Measurements from ENCODE around the gene BCAS2. TPM values are rescaled to one million over a fixed set of nuclear protein-coding genes. Genes with fewer than 3 reads are reported as not detected.

Gene BCAS2
- total RNA-seq, 1 donor, result 42.3 TPM

- DNase-seq (ENCODE audit: low read depth), result no peak
- no peak overlapping the region for H3K4me3 ChIP-seq (ENCODE audit: low read depth, low read length)
- TF ChIP-seq, protein P1, sequence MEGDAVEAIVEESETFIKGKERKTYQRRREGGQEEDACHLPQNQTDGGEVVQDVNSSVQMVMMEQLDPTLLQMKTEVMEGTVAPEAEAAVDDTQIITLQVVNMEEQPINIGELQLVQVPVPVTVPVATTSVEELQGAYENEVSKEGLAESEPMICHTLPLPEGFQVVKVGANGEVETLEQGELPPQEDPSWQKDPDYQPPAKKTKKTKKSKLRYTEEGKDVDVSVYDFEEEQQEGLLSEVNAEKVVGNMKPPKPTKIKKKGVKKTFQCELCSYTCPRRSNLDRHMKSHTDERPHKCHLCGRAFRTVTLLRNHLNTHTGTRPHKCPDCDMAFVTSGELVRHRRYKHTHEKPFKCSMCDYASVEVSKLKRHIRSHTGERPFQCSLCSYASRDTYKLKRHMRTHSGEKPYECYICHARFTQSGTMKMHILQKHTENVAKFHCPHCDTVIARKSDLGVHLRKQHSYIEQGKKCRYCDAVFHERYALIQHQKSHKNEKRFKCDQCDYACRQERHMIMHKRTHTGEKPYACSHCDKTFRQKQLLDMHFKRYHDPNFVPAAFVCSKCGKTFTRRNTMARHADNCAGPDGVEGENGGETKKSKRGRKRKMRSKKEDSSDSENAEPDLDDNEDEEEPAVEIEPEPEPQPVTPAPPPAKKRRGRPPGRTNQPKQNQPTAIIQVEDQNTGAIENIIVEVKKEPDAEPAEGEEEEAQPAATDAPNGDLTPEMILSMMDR (IDR thresholded peaks at IDR 0.05; ENCODE audit: insufficient read depth, low read depth, low read length), result no peak
Measured at GRCh38 chr1:114535401-114535800, 46.0 kb downstream of the BCAS2 start.

GRCh38 chr1:114531094-114531493, 50.3 kb downstream of the BCAS2 start:
- TF ChIP-seq, protein P1 (IDR thresholded peaks at IDR 0.05; ENCODE audit: insufficient read depth, low read depth, low read length), result no peak
- no peak overlapping the region for H3K4me3 ChIP-seq (ENCODE audit: low read depth, low read length)
- no peak for DNase-seq (ENCODE audit: low read depth)

DNA sequence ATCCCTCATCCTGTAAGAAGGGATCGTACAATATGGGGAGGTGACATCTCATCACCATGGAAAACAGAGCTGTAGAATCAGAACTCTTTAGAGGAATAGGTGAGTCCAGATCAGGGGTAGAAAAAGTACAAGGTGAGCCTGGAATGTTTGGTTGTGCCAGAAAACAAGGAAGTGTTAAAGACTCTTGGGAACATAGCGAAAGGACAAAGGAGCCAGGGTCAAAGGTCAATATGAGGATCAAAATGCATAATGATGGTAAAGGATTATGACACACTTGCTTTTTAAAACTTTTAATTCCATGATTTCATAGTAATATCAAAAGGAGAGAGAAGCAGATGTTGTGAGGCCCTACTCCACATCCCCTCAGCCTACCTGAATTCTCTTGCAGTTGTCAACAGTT, 51.2 kb downstream of the BCAS2 start:
- no peak overlapping the region for H3K4me3 ChIP-seq (ENCODE audit: low read depth, low read length)
- no peak for DNase-seq (ENCODE audit: low read depth)
- TF ChIP-seq, protein P1 (IDR thresholded peaks at IDR 0.05; ENCODE audit: insufficient read depth, low read depth, low read length), result no peak

- TF ChIP-seq, protein P1 (IDR thresholded peaks at IDR 0.05; ENCODE audit: insufficient read depth, low read depth, low read length), result no peak
- H3K4me3 ChIP-seq (ENCODE audit: low read depth, low read length), result no peak overlapping the region
- no peak for DNase-seq (ENCODE audit: low read depth)
Measured at GRCh38 chr1:114524944-114525343, 56.5 kb downstream of the BCAS2 start.

- TF ChIP-seq, protein P1 (IDR thresholded peaks at IDR 0.05; ENCODE audit: insufficient read depth, low read depth, low read length), result no peak
- DNase-seq (ENCODE audit: low read depth), result no peak
- no peak overlapping the region for H3K4me3 ChIP-seq (ENCODE audit: low read depth, low read length)
Measured at GRCh38 chr1:114522264-114522575, 59.2 kb downstream of the BCAS2 start.

DNA sequence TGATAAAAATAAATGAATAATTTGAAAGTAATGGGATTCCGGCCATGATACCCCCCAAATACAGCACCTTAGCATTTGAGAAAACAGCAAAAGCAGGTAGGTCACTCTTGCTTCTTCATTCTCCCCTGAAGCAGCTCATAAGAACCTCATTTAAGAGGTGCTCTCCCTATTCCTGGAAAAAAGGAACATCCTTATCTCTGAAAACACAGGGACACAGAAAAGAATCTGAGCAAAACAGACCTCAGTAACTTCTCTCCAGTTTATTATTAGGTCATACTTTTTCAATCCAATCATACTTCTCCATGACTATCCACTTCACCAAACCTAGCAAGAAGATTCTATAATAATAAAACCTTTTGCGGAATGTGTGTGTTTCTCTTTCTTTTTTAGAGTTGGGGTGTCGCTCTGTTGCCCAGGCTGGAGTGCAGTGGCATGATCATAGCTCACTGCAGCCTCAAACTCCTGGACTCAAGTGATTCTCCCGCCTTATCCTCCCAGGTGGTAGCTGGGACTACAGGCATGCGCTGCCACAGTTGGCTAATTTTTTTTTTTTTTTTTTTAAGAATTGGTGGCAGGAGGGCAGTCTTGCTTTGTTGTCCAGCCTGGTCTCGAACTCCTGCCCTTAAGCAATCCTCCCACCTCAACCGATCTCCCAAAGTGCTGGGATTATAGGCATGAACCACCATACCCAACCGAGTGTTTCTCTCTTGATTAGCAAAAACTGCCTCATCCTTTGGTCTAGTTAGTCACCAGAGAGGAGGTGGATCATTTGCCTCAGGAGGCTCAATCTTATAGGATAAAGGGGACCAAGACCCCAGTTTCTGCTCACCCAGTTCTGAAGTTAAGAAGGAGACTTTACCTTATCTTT, 59.8 kb downstream of the BCAS2 start:
- TF ChIP-seq, protein P1 (IDR thresholded peaks at IDR 0.05; ENCODE audit: insufficient read depth, low read depth, low read length), result no peak
- no peak overlapping the region for H3K4me3 ChIP-seq (ENCODE audit: low read depth, low read length)
- no peak for DNase-seq (ENCODE audit: low read depth)

Other genes starting within 250 kb of the BCAS2 start
- gene TRIM33, start 70.4 kb downstream of the BCAS2 start, total RNA-seq, result 34.5 and 36.3 TPM in 2 replicates
- gene DENND2C, start 88.4 kb upstream of the BCAS2 start, total RNA-seq, result 2.6 and 3.2 TPM in 2 replicates
- not detected in 2 replicates for gene AMPD1, start 113.9 kb upstream of the BCAS2 start, total RNA-seq
- gene NRAS, start 135.2 kb upstream of the BCAS2 start, total RNA-seq, result 75.1 and 86.8 TPM in 2 replicates
- 419 and 541 TPM in 2 replicates for gene CSDE1, start 176.4 kb upstream of the BCAS2 start, total RNA-seq
- gene SIKE1, start 199.1 kb upstream of the BCAS2 start, total RNA-seq, result 58.0 and 73.8 TPM in 2 replicates

Data from fibroblast of villous mesenchyme (primary cell).